Mesodermal cell (in vitro differentiated cells): Measurements from ENCODE around the gene FBXO44. TPM values are rescaled to one million over a fixed set of nuclear protein-coding genes. Genes with fewer than 3 reads are reported as not detected.
A peak's percentile ranks its signal among the peaks of the same experiment; 100 is the strongest.
"Not testable (repeated sequence)": the region's sequence is repeated elsewhere in the genome, so short reads cannot be mapped to it uniquely, and the experiment has no call there.

Source experiments
- H3K27ac ChIP-seq: 2 replicates; pipeline ENCODE4 v1.7.0; 2013; ENCODE audit warnings: mild to moderate bottlenecking, low read depth, low read length, moderate library complexity; ENCODE audit not compliant: severe bottlenecking
- H3K36me3 ChIP-seq: 2 replicates; pipeline ENCODE4 v1.7.1; 2013; ENCODE audit warnings: mild to moderate bottlenecking, low read length, moderate library complexity; ENCODE audit not compliant: control insufficient read depth, insufficient read depth
- H3K4me1 ChIP-seq: one replicate; pipeline ENCODE4 v1.7.1; 2013; ENCODE audit warnings: mild to moderate bottlenecking, low read length; ENCODE audit not compliant: insufficient read depth, control insufficient read depth, poor library complexity, severe bottlenecking
- H3K4me3 ChIP-seq: 2 replicates; pipeline ENCODE4 v1.7.0; 2013; ENCODE audit warnings: low read length, control low read depth, mild to moderate bottlenecking; ENCODE audit not compliant: insufficient read depth, poor library complexity, severe bottlenecking; ENCODE audit errors: extremely low read depth
- H3K9me3 ChIP-seq: 2 replicates; pipeline ENCODE4 v1.7.1; 2013; ENCODE audit warnings: mild to moderate bottlenecking, low read length, moderate library complexity; ENCODE audit not compliant: control insufficient read depth
- WGBS, 2 experiments: methylation state at CpG; one replicate each; pipeline ENCODE4 v1.1.5; 2013; ENCODE audit warnings: missing lambda C conversion rate in 2 of 2; ENCODE audit not compliant: insufficient coverage in 2 of 2; 5-methylcytosine and 5-hydroxymethylcytosine counted together
- polyA plus RNA-seq, 2 experiments: library from polyadenylated mRNA; stranded (reverse); fragments of 50-300 nt; gene quantifications; one replicate each; pipeline ENCODE4 v1.2.3, GENCODE V29; 2013

Gene FBXO44
- polyA plus RNA-seq (2013, experiment 1 of 2) = 14.7 TPM
- 13.0 TPM for polyA plus RNA-seq (2013, experiment 2 of 2)

- Histone ChIP-seq H3K27ac (no peak within 1 kb of the TSS), H3K36me3 (peaks cover 6% of the 10 kb centered on the region), H3K4me3 (peak within 1 kb of the TSS; percentile 48), H3K9me3 (no peaks in the 10 kb centered on the region), H3K4me1 (no peaks in the 10 kb centered on the region)
- 3% methylated on average over 40 to 55 of the region's 94 CpGs for WGBS, 2 experiments
Observed at GRCh38 chr1:11654137-11654938, at the start of gene FBXO44, which contains the start of gene FBXO2. FBXO44 (plus strand) TSS chr1:11654877; CDS start chr1:11655836, 959 bp downstream. FBXO2 (minus strand) TSS chr1:11654429; CDS start chr1:11654340, 89 bp downstream.

- H3K9me3 ChIP-seq = peaks cover 6% of the 10 kb centered on the region
- 96 to 100% methylated on average over 5 to 6 of the region's 6 CpGs for WGBS, 2 experiments
- H3K27ac ChIP-seq = no peak overlapping the region
- H3K36me3 ChIP-seq = no peaks in the 10 kb centered on the region
- H3K4me3 ChIP-seq = no peak overlapping the region
- no peaks in the 10 kb centered on the region for H3K4me1 ChIP-seq
Observed at GRCh38 chr1:11606775-11607174, 47.9 kb upstream of the FBXO44 start.

GRCh38 chr1:11608596-11609130 is 46.0 kb upstream of the FBXO44 start:
- H3K27ac ChIP-seq, H3K4me3 ChIP-seq, H3K36me3 ChIP-seq, H3K4me1 ChIP-seq, H3K9me3 ChIP-seq: not testable (repeated sequence)
- WGBS, 2 experiments = 95 to 98% methylated on average over 8 to 22 of the region's 37 CpGs

- H3K36me3 ChIP-seq, H3K4me3 ChIP-seq, H3K27ac ChIP-seq, H3K9me3 ChIP-seq, H3K4me1 ChIP-seq: not testable (repeated sequence)
- WGBS, 2 experiments = 75 to 97% methylated on average over 5 to 7 of the region's 13 CpGs
Observed at GRCh38 chr1:11609378-11609777, 45.3 kb upstream of the FBXO44 start.

- Histone ChIP-seq H3K9me3 (peaks cover 6% of the 10 kb centered on the region), H3K4me1 (no peaks in the 10 kb centered on the region), H3K27ac (no peak overlapping the region), H3K36me3 (no peaks in the 10 kb centered on the region), H3K4me3 (no peak overlapping the region)
- WGBS, 2 experiments = 82 to 95% methylated on average over 4 to 6 of the region's 6 CpGs
Observed at GRCh38 chr1:11610629-11611180, 44.0 kb upstream of the FBXO44 start.

- no peaks in the 10 kb centered on the region for H3K36me3 ChIP-seq
- H3K4me1 ChIP-seq = no peaks in the 10 kb centered on the region
- H3K9me3 ChIP-seq = peaks cover 2% of the 10 kb centered on the region
- no peak overlapping the region for H3K27ac ChIP-seq
- WGBS, 2 experiments = 72% methylated on average over 6 of the region's 7 CpGs
- H3K4me3 ChIP-seq = no peak overlapping the region
Observed at GRCh38 chr1:11611638-11612327, 42.9 kb upstream of the FBXO44 start.

GRCh38 chr1:11613347-11613746 is 41.3 kb upstream of the FBXO44 start:
- H3K4me3 ChIP-seq = no peak overlapping the region
- H3K4me1 ChIP-seq = no peaks in the 10 kb centered on the region
- H3K27ac ChIP-seq = no peak overlapping the region
- H3K9me3 ChIP-seq = no peaks in the 10 kb centered on the region
- 78 to 88% methylated on average over 3 to 4 of the region's 5 CpGs for WGBS, 2 experiments
- H3K36me3 ChIP-seq = no peaks in the 10 kb centered on the region

GRCh38 chr1:11615090-11615489 is 39.6 kb upstream of the FBXO44 start:
- no peaks in the 10 kb centered on the region for H3K4me1 ChIP-seq
- 70 to 76% methylated on average over 13 of the region's 16 CpGs for WGBS, 2 experiments
- no peak overlapping the region for H3K4me3 ChIP-seq
- H3K9me3 ChIP-seq = no peaks in the 10 kb centered on the region
- no peak overlapping the region for H3K27ac ChIP-seq
- no peaks in the 10 kb centered on the region for H3K36me3 ChIP-seq

- WGBS, 2 experiments = 77 to 86% methylated on average over 5 to 6 of the region's 7 CpGs
Observed at GRCh38 chr1:11616766-11617165, 37.9 kb upstream of the FBXO44 start.

GRCh38 chr1:11617314-11617713 is 37.4 kb upstream of the FBXO44 start:
- 73 to 76% methylated on average over 5 to 6 of the region's 7 CpGs for WGBS, 2 experiments
- Histone ChIP-seq H3K4me3 (no peak overlapping the region), H3K4me1 (no peaks in the 10 kb centered on the region), H3K9me3 (no peaks in the 10 kb centered on the region), H3K36me3 (no peaks in the 10 kb centered on the region), H3K27ac (no peak overlapping the region)

More at GRCh38 chr1:11616766-11617165, 37.9 kb upstream of the FBXO44 start:
- Histone ChIP-seq H3K9me3 (no peaks in the 10 kb centered on the region), H3K27ac (no peak overlapping the region), H3K36me3 (no peaks in the 10 kb centered on the region), H3K4me1 (no peaks in the 10 kb centered on the region), H3K4me3 (no peak overlapping the region)
